ENCODE measurements around the gene LDLRAP1. TPM values are rescaled to one million over a fixed set of nuclear protein-coding genes. Genes with fewer than 3 reads are reported as not detected.

LDLRAP1 gene
- total RNA-seq, 1 experiment from 2014 or later = 26.0 TPM

DNA sequence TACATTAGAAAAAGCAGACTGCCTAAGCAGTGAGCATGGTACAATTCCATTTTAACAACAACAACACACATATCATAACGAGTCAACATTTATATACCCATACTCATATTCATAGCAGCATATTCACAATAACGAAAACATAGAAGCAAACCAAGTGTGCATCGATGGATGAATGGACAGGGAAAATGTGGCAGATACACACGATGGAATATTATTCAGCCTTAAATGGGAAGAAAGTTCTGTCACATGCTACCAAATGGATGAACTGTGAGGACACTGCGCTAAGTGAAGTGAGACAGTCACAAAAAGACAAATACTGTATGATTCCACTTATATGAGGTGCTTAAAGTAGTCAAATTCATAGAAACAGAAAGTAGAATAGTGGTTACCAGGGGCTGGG, 63.7 kb downstream of the LDLRAP1 start (continued):
- TF ChIP-seq TCF7L2 (IDR thresholded peaks at IDR 0.05; ENCODE audit: borderline replicate concordance, extremely low read depth, insufficient read depth, insufficient read length) (no peak), CTCF (IDR thresholded peaks at IDR 0.05 in 2 of 3, conservative IDR thresholded peaks at IDR 0.05 in 1 of 3; ENCODE audit: borderline replicate concordance in 1 of 3, insufficient read depth in 1 of 3, low read depth in 2 of 3, low read length in 2 of 3) (no peak)

GRCh38 chr1:25608488-25609178, 65.2 kb downstream of the LDLRAP1 start:
- Histone ChIP-seq H4K20me1 (ENCODE audit: insufficient read depth) (no peaks in the 10 kb centered on the region), H3K9me2 (ENCODE audit: insufficient read depth) (no peaks in the 10 kb centered on the region), H3K9ac (ENCODE audit: low read length) (no peak overlapping the region), H2AFZ (ENCODE audit: low read depth, low read length, poor library complexity, severe bottlenecking) (peak overlapping the region; percentile 77), H3K4me3 (replicated peaks in 1 of 2; ENCODE audit: low read depth in 1 of 2, low read length in 2 of 2) (peak overlapping the region in 1 of 2 experiments; percentile 30; a peak in 2 of 4 replicates), H3K9me3 (ENCODE audit: control insufficient read depth in 1 of 2, insufficient read depth in 1 of 2, low read depth in 1 of 2, low read length in 2 of 2) (no peaks in the 10 kb centered on the region), H3K79me2 (ENCODE audit: insufficient read depth, low read length) (no peaks in the 10 kb centered on the region), H3K4me2 (ENCODE audit: low read length) (peak overlapping the region; percentile 77), H3K27me3 (ENCODE audit: insufficient read depth, low read length) (peaks cover 11% of the 10 kb centered on the region; the same call in 1 of the 2 replicates), H3K4me1 (ENCODE audit: control insufficient read depth in 1 of 2, insufficient read depth in 2 of 2, low read length in 2 of 2) (peaks cover 0 to 9% of the 10 kb centered on the region in 2 experiments; a peak in 2 of 4 replicates), H3K27ac (ENCODE audit: low read depth, low read length) (no peak overlapping the region), H3K36me3 (ENCODE audit: control insufficient read depth in 1 of 2, insufficient read depth in 2 of 2, low read length in 2 of 2) (no peaks in the 10 kb centered on the region)
- peak; percentile 73 for DNase-seq (ENCODE audit: low read depth, low spot score)
- TF ChIP-seq RAD21 (IDR thresholded peaks at IDR 0.05; ENCODE audit: low read depth) = peak; percentile 68
- peak in 1 of 3 experiments; percentile 41; a peak in 1 of 6 replicates for TF ChIP-seq CTCF (IDR thresholded peaks at IDR 0.05 in 2 of 3, conservative IDR thresholded peaks at IDR 0.05 in 1 of 3; ENCODE audit: borderline replicate concordance in 1 of 3, insufficient read depth in 1 of 3, low read depth in 2 of 3, low read length in 2 of 3)
- TF ChIP-seq ZFX (IDR thresholded peaks at IDR 0.05) = no peak
- peak; percentile 23 for TF ChIP-seq YY1 (IDR thresholded peaks at IDR 0.05; ENCODE audit: extremely low read depth, insufficient replicate concordance, low read depth, low read length)
- TF ChIP-seq ZNF274 (IDR thresholded peaks at IDR 0.05; ENCODE audit: low read depth, low read length) = no peak
- intact Hi-C loops (cut with micrococcal nuclease) = loop anchor here (2.0 kb wide), 1 partner anchor 40 kb away; no protein-coding TSS in a partner anchor
- no TSS peak for BruUV-seq (replicated peaks)
- CTCF ChIA-PET = interaction anchor here (0.7 to 1.6 kb wide), 9 partner anchors 10 to 202 kb away, joined by 3 to 10 read pairs (median 4); no protein-coding TSS in a partner anchor
- POLR2A ChIA-PET = interaction anchor here (1.3 kb wide), 1 partner anchor 15 kb away, joined by 4 read pairs; no protein-coding TSS in a partner anchor
- peak; percentile 98 for ATAC-seq
- RAD21 ChIA-PET (ENCODE audit: low non-redundant PET in 1 of 2, low total read pairs in 2 of 2, uncharacterized antibody in 2 of 2, unreplicated experiment in 2 of 2) = interaction anchor here in 1 of 2 experiments (1.1 kb wide), 1 partner anchor 202 kb away, joined by 3 read pairs; no protein-coding TSS in a partner anchor

Data from HCT116 (cell line).